CD4-positive, alpha-beta T cell treated with Interleukin-17A for 1 hour (primary cell): ENCODE measurements around the gene KIF12.
"Not testable (repeated sequence)": the region's sequence is repeated elsewhere in the genome, so short reads cannot be mapped to it uniquely, and the experiment has no call there.

Experiments used
- DNase-seq: peaks from one replicate; pipeline ENCODE4 v3.0.0-alpha.2; 2020

Gene KIF12

DNA sequence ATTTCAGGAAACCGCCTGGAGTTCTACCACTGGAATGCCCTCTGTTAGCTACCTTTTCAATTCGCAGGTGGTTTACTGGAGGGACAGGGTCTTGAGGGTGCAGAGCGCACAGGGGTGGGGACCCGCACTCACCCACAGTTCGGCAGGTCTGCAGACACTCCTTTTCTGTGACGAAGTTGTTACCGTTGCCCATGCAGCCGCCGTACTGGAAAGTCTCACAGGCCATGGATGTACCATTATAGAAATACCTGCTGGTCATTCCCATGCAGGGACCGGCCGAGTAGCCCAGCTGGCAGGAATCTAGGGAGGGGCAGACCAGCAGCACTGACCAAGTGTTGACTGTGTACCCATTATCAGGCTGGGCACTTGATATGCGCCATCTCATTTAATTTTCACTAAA, 37.8 kb downstream of the KIF12 start:
- DNase-seq, result no peak

DNA sequence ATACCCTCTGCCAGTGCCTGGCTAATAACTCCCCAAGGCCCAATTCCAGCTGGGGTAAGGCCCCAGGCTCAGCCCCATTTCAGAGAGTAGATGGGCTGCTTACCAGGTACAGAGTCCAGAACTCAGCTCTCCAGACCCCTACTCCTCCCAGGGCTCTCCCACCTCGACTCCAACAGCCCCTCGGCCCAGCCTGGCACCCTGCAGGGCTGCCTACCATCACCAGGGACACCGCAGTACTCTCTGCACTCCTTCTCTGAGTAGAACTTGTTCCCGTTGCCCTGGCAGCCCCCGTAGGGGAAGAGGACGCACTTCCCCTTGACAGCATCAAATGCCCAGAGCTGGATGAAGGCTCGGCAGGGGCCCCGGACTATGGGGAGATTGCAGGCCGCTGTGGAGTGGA, 38.4 kb downstream of the KIF12 start:
- no peak for DNase-seq

DNA sequence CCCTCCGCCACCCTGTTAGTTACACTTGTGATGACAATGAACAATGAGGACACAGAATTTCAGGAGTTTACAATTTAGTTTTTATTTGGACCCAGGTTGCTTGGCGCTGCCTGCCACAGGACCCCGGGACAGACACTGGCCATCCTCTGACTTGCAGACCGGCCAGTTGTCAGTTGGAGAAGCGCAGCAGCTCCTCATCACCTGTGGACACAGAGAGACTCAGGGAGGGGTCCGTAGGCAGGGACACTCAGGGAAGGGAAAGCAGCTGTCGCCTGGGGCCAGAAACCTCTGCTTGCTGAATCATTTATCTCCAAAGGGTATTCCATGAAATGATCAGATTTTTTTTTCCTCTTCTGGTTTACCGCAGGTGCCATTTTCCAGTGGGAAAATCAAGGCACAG, 39.0 kb downstream of the KIF12 start:
- no peak for DNase-seq

DNA sequence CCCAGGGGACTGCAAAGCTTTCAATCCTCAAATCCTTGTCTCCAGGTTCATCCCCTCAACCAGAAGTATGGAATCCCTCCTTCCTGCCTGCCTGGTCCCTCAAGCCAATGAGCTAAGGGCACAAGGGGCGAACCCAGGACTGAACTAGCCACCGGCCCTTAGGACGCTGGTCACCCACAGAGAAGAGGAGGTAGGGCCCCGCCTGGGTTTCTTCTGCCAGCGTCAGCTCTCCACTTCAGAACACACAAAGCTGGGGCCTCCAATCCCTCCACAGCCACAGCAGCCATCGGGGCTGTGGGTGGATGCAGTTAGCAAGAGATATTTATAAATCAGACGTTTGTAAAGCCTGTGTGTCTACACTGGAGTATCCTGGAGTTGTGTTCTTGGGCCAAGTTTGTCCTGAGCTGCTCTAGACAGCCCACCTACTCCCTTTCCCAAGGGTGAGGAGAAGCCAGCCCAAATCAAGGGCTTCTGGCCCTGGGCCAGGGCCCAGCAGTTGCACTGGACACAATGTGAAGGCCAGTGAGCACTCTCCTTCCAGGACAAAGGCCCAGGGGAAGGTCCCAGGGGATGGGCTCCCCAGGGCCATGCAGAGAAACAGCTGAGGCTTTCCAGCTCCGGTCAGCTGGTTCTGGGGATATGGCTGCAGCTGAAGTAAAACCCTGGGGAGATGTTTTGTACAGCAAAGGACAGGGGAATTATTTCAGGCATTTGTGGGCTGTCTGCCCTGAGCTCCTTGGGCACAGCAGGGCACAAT, 39.9 kb downstream of the KIF12 start:
- DNase-seq, result no peak

DNA sequence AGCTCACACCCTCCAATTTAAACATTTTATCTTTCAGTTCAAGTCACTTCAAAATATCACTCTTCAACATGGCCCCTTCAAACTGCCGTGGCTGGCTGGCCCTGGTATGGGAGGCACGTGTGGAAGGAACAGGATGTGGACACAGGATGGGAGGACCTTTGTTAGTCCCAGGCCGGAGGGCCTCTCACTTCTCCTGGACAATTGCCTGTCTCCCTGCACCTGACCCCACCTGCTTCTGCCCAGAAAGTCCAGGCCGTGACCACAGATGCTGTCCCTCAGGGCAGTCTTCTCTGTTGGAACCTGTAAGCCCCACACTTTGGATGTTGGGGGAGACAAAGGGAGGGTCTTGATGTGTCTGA, 40.4 kb downstream of the KIF12 start:
- no peak for DNase-seq

DNA sequence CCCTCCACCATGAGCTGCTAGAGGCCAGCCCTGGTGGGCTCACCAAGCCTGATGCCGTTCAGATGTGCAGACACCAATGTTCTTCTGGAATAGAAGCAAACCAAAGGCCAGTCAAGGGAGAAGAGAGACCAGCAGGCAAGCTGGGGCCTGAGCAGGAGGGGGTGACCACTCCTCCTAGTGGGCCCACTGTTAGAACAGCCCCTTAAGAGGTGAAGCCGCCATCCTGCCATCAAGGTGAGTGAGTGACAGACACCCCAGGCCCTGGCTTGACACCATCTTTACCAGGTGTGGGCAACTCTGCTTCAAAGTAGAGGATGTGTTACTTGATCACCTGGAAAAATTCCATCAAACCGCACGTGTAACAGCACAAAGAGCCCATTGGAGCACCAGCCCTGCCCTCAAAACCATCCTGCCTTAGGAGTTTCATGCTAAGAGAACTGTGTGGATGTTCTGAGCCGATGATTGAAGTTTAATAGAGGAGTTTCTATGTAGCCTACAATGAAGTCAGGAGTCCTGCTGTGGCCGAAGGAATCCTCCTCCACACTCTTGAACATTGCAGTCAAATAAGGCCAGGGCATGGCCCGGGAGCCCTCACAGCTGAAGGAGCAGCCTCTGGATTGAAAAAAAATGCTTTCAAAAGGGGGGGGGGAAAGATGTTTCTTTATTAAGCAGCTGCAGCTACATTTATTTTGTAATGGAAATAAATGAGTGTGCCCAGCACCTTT, 41.8 kb downstream of the KIF12 start:
- no peak for DNase-seq

DNA sequence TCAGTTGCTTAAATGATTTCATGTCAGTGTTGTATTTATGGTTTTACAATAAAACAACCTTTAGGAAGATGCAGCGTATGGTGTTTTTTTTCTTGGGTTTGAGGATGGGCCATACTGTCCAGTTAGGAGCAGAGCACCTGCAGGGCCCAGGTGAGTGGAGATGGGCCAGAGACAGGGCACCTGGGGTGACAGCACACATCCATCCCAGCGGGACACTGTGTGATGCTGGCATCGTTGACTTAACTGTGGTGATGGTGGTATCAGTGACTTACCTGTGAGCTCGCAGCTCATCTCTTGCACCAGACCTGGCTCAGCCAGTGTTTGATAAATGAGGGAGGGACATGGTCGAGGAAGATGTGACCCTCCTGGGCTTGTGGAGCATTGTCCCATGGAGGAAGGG, 42.6 kb downstream of the KIF12 start:
- DNase-seq, result no peak

DNA sequence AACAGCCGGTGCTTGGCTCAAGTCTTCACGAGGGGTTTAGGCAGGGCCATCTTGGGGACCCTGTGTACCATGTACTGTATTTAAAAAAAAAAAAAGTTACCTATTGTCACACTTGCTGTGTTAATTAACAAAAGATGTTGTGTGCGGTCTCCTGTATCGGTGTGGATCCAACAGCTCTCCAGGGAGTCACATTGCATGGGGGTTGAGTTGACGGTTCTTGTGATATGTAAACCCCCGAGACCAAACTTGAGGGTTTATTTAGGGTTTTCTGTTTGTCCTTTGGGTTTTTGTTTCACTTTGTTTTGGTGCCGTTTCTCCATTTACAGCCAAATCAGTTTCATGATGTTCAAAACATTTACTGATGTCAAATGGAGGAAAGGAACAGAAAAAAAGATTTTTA, 43.2 kb downstream of the KIF12 start:
- DNase-seq, result no peak

DNA sequence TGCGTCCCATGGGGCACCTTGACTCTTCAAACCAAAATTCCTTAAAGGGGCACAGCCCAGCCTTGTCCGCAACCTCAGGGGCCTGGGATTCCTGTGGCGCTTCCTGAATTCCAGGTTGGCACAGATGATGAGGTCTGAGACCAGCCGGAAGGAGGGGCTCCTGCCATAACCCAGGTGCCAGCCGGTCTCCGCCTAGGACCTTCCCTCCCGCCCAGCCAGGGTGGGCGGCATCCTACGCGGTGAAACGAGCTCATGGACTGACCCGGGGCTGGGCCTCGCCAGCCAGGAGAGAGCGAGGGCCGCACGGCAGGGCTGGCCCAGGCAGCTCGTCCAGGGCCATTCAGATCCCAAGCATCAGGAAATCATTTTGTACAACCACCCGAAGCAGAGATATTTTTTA, 44.0 kb downstream of the KIF12 start:
- no peak for DNase-seq

DNA sequence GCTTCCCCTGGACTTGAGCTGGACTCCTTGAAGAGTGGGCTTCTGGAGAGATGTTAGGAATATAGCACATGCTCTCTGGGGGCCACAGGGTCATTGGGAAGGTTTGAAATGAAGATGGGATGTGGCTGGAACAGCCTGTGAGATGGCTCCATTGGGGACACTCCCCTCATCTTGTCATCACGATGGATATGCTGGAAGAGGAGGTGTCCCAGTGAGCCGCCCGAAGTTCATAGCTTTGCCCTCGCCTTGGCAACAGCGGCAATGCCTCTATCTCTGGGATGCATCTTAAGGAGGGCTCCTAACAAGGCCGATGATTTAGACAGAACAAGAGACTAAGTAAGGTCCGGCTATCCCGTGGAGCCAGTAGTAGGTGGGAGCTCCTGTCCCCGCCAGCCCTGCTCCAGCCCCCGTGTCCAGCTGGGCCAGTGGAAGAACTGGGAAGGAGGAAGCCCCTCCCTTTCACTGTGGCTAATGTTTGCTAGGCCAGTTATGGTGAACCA, 44.9 kb downstream of the KIF12 start:
- DNase-seq, result no peak

DNA sequence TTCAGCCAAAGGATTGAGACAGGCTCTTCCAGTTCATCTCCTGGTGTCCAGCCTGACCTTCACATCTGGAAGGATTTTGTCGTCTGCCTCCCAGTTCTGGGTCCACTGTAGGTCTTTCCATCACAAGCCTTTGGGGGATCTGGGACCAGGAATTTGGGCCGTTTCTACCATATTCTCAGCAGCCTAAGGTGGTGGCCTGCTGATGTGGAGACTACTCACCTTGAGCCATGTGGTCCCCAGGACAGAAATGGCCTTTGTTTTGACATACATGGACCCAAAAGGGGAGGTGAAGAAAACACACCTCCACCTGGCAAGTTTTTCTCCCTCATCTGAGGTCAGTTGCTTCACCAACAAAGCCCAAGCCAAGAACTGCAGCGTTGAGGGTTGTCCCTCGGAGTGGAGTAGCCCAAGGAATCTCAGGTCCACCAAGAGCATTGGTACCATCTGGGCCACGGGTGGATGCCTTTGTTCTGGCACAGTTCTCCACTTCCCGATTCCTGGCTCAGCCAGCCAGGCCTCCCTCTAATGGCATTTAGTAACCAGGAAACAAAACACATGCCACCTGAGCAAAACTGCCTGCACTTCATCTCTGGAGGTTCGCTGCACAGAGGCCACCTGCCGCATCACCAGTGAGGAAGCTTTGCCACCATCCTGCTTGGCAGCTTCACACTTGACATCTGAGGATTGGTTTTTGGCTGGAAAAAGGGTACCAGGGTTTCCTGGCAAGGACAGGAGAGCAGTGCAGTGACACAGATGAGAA, 45.7 kb downstream of the KIF12 start:
- DNase-seq, result no peak

DNA sequence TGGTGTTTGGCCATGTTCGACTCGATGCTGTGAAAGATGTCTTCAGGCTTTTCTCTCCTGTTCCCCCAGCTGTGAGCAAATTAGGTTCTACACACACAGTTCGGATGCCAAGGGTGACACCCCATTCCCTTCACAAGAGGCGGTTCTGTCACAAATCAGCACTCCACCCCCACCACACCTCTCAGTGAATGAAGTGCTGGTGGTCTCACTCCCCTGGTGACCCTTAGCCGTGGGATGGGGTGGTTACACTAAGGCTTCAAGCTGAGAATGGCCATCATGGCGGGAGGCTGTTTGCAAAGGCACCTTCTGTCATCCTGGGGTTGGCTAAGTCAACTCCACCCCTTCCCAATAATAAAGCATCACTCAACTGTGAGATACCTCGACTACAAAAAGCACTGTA, 47.4 kb downstream of the KIF12 start:
- no peak for DNase-seq

DNA sequence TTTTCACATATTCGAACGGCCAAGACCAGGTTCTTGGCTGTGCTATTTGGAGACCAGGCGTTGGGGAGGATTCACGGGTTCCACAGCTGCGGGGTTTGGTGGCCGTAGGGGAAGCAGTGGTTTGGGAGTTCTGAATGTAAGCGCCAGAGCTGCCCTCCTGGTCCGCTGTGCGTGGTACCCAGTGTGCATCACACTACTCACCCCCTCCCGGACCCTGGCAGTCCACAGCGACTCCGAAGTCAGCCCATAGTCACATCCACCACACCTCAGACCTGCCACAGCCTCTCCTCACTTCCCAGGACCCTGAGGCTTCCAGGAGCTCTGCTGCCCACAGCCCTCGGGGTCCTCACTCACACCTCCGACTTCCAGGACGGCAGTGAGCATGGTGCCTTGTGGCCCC, 47.8 kb downstream of the KIF12 start:
- DNase-seq, result no peak

DNA sequence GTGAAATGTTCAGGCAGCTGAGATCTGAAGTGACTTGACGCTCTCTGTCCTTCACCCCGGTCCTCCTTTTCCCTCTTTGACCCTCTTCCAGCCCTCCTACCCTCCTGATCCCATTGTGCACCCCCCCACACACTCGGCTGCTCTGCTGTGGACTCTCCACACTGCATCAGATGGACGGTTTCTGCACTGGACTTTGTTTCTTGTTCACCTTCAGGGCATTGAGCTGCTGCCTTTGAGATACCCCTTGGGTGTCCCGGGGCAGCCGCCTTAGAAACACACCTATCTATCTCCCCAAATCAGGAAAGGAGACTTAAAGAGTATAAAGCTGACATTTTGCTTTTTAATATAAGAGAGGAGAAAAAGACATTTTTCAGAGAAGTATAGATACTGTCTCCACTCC, 48.4 kb downstream of the KIF12 start:
- DNase-seq, result no peak

DNA sequence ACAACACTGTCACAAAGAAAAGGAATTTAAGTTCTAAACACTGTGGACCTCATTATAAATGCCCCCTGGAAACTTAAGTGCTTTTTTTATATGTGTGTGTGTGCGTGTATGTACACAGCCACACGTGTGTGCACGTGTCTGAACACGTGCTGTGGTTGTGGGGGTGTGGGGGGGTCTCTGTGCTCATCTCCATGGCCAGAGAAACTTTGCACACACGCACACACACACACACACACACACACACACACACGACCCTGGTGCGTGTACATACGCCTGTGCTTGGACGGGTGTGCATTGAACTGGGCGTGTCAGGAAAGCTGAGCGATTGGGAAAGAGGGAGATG, 48.9 kb downstream of the KIF12 start:
- DNase-seq, result no peak

DNA sequence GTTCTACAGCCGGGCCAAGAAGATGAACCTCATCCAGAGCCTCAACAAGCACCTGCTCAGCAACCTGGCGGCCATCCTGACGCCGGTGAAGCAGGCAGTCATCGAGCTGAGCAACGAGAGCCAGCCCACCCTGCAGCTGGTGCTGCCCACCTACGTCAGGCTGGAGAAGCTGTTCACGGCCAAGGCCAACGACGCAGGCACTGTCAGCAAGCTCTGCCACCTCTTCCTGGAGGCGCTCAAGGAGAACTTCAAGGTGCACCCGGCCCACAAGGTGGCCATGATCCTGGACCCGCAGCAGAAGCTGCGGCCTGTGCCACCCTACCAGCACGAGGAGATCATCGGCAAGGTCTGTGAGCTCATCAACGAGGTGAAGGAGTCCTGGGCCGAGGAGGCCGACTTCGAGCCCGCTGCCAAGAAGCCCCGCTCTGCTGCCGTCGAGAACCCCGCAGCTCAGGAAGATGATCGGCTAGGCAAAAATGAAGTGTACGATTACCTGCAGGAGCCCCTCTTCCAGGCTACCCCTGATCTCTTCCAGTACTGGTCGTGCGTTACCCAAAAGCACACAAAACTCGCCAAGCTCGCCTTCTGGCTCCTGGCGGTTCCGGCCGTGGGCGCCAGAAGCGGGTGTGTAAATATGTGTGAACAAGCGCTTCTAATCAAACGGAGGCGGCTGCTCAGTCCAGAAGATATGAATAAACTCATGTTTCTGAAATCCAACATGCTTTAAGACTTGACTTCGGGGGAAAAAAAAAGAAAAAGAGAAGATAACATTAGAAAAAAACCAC, 49.5 kb downstream of the KIF12 start:
- no peak for DNase-seq

DNA sequence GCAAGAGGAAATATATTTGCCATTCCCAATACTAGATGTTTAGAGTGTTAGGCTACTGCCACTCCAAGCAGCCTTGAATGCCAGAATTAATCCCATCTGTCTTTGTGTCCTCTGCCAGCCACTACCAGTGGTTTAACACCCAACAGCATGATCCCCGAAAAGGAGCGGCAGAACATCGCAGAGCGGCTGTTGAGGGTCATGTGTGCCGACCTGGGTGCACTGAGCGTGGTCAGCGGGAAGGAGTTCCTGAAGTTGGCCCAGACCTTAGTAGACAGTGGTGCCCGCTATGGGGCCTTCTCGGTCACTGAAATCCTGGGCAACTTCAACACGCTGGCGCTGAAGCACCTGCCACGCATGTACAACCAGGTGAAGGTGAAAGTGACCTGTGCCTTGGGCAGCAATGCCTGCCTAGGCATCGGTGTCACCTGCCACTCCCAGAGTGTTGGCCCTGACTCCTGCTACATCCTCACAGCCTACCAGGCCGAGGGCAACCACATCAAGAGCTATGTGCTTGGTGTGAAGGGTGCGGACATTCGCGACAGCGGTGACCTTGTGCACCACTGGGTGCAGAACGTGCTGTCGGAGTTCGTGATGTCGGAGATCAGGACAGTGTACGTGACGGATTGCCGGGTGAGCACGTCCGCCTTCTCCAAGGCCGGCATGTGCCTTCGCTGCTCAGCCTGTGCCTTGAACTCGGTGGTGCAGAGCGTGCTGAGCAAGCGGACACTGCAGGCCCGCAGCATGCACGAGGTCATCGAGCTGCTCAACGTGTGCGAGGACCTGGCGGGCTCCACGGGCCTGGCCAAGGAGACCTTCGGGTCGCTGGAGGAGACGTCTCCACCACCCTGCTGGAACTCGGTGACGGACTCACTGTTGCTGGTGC, 50.3 kb downstream of the KIF12 start:
- DNase-seq, result no peak

DNA sequence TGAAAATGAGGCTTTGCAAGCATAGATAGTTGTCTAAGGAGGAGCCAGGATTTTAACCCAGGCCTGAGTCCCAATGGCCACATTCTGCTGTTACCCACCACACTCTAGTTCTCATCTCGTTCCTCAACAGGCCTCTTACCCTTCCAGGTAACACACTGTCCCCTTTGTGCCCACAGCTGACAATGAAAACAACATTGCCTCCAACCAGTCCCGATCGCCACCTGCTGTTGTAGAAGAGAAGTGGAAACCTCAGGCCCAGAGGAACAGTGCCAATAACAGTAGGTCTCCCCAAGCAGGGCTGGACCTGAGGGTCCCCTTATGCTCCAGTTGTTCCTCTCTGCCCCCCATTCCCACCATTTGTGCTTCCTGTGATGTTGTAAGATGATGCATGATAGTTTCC, 51.4 kb downstream of the KIF12 start:
- no peak for DNase-seq

DNA sequence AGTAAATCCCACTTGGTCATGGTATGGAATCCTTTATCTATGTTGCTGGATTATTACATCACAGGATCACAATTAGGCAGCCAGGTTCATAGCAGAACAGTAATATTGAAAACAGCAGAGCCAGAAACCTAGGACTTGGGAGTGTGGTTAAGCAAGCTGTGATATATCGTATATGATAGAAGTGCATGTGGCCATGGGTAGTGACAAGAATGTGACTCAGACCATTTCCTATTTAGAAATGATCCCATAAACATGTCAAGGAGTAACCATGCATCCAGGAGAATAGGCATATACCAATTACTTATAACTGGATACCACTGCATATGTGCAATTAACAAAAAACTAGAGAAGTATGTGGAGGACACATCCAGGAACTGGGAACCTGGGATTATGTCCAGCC, 52.2 kb downstream of the KIF12 start:
- DNase-seq, result no peak

DNA sequence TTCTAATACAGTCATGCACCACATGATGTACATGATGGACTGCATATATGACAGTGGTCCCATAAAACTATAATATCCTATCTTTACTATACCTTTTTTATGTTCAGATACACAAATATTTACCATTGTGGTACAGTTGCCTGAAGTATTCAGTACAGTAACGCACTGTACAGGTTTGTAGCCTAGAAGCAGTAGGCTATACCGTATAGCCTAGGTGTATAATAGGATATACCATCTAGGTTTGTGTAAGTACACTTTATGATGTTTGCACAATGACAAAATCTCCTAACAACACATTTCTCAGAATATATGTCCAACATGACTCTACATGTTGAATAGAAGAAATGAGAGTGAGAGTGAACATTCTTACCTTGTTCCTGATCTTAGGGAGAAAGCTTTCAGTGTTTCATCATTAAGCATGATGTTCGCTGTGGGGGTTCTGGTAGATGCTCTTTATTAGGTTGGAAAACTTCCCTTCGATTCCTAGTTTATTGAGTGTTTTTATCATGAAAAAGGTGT, 52.8 kb downstream of the KIF12 start:
- no peak for DNase-seq

DNA sequence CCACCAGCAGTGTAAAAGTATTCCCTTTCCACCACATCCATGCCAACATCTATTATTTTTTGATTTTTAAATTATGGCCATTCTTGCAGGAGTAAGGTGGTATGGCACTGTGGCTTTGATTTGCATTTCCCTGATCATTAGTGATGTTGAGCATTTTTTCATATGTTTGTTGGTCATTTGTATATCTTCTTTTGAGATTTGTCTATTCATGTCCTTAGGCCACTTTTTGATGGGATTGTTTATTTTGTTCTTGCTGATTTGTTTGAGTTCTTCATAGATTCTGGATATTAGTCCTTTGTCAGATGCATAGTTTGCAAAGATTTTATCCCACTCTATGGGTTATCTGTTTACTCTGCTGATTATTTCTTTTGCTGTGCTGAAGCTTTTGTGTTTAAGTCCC, 55.4 kb downstream of the KIF12 start:
- DNase-seq, result not testable (repeated sequence)
